Caco-2 (cell line): Measurements from ENCODE around the gene NEGR1. TPM values are rescaled to one million over a fixed set of nuclear protein-coding genes. Genes with fewer than 3 reads are reported as not detected.

Experiments used
- BruUV-seq: library from RNA; stranded (reverse); fragments of 400-500 nt; replicated peaks from 2 replicates; lab custom pipeline; 2021; lab: Mats Ljungman, UMichigan
- CTCF ChIA-PET: fragments of 300-600 bp; sonication (Branson Sonifier 250); formaldehyde crosslinking; loops from one replicate; lab custom pipeline; 2022; ENCODE audit warnings: antibody characterized with exemption; lab: Charles Lee
- POLR2A ChIA-PET: fragments of 300-600 bp; sonication (Branson Sonifier 250); formaldehyde crosslinking; loops from one replicate; lab custom pipeline; 2022; ENCODE audit warnings: antibody characterized with exemption; lab: Charles Lee
- DNase-seq, 2 experiments: peaks; one replicate each; pipeline versions ENCODE4 v3.0.0 to v3.0.0-alpha.2; 2020 to 2022
- H3K27me3 ChIP-seq: replicated peaks from 2 replicates; pipeline ENCODE4 v1.6.0; 2011; ENCODE audit warnings: low read length; ENCODE audit not compliant: control insufficient read depth, insufficient read depth
- H3K36me3 ChIP-seq: 2 replicates; pipeline ENCODE4 v1.5.1; 2011; ENCODE audit warnings: low read length; ENCODE audit not compliant: control insufficient read depth, insufficient read depth
- H3K4me1 ChIP-seq: fragments of 250-450 bp; sonication (Bioruptor Pico); 2 replicates; pipeline ENCODE4 v1.5.1; 2020; ENCODE audit warnings: mild to moderate bottlenecking
- H3K4me3 ChIP-seq: 2 replicates; pipeline ENCODE4 v1.5.1; 2011; ENCODE audit warnings: low read depth, mild to moderate bottlenecking, control low read depth, low read length
- H3K9me3 ChIP-seq: fragments of 250-450 bp; sonication (Bioruptor Pico); 2 replicates; pipeline ENCODE4 v1.5.1; 2020; ENCODE audit warnings: mild to moderate bottlenecking, moderate library complexity
- H3K27ac Mint-ChIP-seq: one replicate; pipeline ENCODE4 v1.8.0; 2022; ENCODE audit warnings: mixed read lengths; ENCODE audit not compliant: unreplicated experiment
- H3K27me3 Mint-ChIP-seq: one replicate; pipeline ENCODE4 v1.8.0; 2022; ENCODE audit warnings: mixed read lengths; ENCODE audit not compliant: insufficient read depth, unreplicated experiment
- H3K36me3 Mint-ChIP-seq: one replicate; pipeline ENCODE4 v1.8.0; 2022; ENCODE audit warnings: mild to moderate bottlenecking, mixed read lengths; ENCODE audit not compliant: insufficient read depth, unreplicated experiment
- H3K4me1 Mint-ChIP-seq: one replicate; pipeline ENCODE4 v1.8.0; 2022; ENCODE audit warnings: low read depth, mixed read lengths; ENCODE audit not compliant: unreplicated experiment
- H3K4me3 Mint-ChIP-seq: one replicate; pipeline ENCODE4 v1.8.0; 2022; ENCODE audit warnings: mild to moderate bottlenecking, moderate library complexity, mixed read lengths; ENCODE audit not compliant: unreplicated experiment
- H3K9me3 Mint-ChIP-seq: one replicate; pipeline ENCODE4 v1.8.0; 2022; ENCODE audit warnings: mixed read lengths; ENCODE audit not compliant: unreplicated experiment
- intact Hi-C: fragments of 100-400 bp; cut with micrococcal nuclease; formaldehyde crosslinking; loops from one replicate; pipeline ENCODE4 v1.10.0; 2022; ENCODE audit not compliant: unreplicated experiment
- total RNA-seq: library from RNA; stranded (reverse); gene quantifications from 2 replicates; pipeline ENCODE4 v1.2.3, GENCODE V29; 2022
- TF ChIP-seq, protein P1 (sequence below), 2 experiments: fragments of 200-600 bp in 1 of 2; IDR thresholded peaks; 1 replicate in 1 of 2; 2 replicates in 1 of 2; pipeline versions ENCODE4 v1.5.1 to v1.8.0; 2011 to 2022; ENCODE audit warnings: antibody characterized with exemption in 1 of 2, control low read depth in 1 of 2, inconsistent platforms in 1 of 2, low read depth in 1 of 2, low read length in 1 of 2, mild to moderate bottlenecking in 1 of 2, moderate library complexity in 1 of 2; ENCODE audit not compliant: insufficient read depth in 1 of 2, severe bottlenecking in 1 of 2, unreplicated experiment in 1 of 2

Gene NEGR1
- total RNA-seq, 1 experiment from 2014 or later, result not detected

DNA sequence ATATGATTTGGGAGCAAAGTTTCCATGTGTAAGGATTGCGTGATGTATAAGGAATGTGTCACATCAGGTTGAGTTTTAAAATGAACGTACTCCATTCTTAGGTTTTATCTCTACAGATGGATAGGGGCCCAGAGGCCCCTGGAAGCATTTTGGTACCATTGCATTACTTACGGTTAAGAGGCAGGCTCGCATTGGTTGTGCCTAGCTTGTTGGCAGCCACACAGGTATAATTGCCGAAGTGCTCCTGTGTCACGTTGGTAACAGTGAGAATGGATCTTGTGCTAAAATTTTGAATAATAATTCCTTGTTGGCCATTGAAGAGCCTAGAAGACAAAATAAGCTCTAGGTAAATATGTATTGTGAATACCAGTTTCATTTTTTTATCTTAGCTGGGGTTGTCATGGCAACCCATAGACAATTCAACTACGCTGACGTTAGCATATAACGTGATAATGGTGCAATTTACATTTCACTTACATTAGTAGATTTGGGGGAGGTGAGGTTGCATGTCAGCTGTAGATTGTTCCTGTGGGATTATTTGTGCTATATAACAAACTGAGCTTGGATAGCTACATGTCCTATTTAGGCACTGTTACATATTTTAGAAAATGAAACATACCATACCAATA lies 689.6 kb downstream of the NEGR1 start:
- no peaks in the 10 kb centered on the region for H3K4me1 ChIP-seq
- no peak for DNase-seq
- Mint-ChIP-seq H3K36me3 (no peaks in the 10 kb centered on the region), H3K27me3 (no peaks in the 10 kb centered on the region), H3K4me1 (no peaks in the 10 kb centered on the region), H3K4me3 (no peak overlapping the region), H3K27ac (no peak overlapping the region), H3K9me3 (no peaks in the 10 kb centered on the region)
- CTCF ChIA-PET, result no interaction called here
- no peaks in the 10 kb centered on the region for H3K36me3 ChIP-seq
- TF ChIP-seq, protein P1, sequence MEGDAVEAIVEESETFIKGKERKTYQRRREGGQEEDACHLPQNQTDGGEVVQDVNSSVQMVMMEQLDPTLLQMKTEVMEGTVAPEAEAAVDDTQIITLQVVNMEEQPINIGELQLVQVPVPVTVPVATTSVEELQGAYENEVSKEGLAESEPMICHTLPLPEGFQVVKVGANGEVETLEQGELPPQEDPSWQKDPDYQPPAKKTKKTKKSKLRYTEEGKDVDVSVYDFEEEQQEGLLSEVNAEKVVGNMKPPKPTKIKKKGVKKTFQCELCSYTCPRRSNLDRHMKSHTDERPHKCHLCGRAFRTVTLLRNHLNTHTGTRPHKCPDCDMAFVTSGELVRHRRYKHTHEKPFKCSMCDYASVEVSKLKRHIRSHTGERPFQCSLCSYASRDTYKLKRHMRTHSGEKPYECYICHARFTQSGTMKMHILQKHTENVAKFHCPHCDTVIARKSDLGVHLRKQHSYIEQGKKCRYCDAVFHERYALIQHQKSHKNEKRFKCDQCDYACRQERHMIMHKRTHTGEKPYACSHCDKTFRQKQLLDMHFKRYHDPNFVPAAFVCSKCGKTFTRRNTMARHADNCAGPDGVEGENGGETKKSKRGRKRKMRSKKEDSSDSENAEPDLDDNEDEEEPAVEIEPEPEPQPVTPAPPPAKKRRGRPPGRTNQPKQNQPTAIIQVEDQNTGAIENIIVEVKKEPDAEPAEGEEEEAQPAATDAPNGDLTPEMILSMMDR (IDR thresholded peaks at IDR 0.05; ENCODE audit: insufficient read depth in 1 of 2, low read depth in 1 of 2, low read length in 1 of 2, severe bottlenecking in 1 of 2, unreplicated experiment in 1 of 2), result no peak
- H3K9me3 ChIP-seq, result no peaks in the 10 kb centered on the region
- POLR2A ChIA-PET, result no interaction called here
- no TSS peak for BruUV-seq
- H3K27me3 ChIP-seq, result no peaks in the 10 kb centered on the region
- H3K4me3 ChIP-seq, result no peak overlapping the region
- intact Hi-C loops, result no loop called here

DNA sequence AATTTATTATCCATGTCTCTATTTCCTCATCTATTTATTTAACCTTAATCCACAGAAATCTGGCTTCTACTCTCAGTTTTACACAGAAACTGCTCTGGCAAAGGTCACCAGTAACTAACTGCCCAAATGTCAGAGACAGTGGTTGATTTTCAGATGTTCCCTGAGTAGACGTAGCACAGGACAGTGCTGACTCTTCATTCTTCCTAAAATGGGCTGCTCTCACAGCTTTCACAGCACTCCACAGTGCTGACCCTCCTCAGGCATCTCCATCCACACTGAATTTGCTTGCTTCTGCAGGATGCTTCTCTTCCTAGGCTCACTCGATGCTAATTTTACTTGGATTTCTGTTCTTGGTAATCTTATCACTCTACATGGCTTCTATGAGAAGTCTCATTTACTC lies 693.3 kb downstream of the NEGR1 start:
- Mint-ChIP-seq H3K9me3 (no peaks in the 10 kb centered on the region), H3K27me3 (no peaks in the 10 kb centered on the region), H3K4me3 (no peak overlapping the region), H3K4me1 (no peaks in the 10 kb centered on the region), H3K27ac (no peak overlapping the region), H3K36me3 (no peaks in the 10 kb centered on the region)
- Histone ChIP-seq H3K27me3 (no peaks in the 10 kb centered on the region), H3K4me3 (no peak overlapping the region), H3K36me3 (no peaks in the 10 kb centered on the region), H3K4me1 (no peaks in the 10 kb centered on the region), H3K9me3 (no peaks in the 10 kb centered on the region)
- TF ChIP-seq, protein P1 (IDR thresholded peaks at IDR 0.05; ENCODE audit: insufficient read depth in 1 of 2, low read depth in 1 of 2, low read length in 1 of 2, severe bottlenecking in 1 of 2, unreplicated experiment in 1 of 2), result no peak
- ChIA-PET CTCF (no interaction called here), POLR2A (no interaction called here)
- BruUV-seq, result no TSS peak
- intact Hi-C loops, result no loop called here
- DNase-seq, result no peak

DNA sequence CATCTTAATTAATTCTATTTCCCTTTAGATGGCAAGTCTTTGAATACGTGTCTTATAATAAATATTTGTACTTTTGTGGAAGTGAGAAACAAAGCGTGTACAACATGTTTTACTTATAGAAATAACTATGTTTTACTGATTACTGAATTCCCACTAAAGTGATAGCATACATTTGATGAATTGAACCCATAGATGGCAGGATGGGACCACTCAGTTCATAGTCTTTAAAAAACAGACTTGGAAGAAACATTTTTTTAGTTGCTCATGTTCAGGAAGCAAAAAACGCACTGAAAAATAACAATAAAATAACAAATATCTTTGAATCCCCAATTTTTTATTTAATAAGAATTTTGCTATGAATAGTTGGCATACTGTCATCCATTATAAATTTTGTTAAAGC lies 694.4 kb downstream of the NEGR1 start:
- Mint-ChIP-seq H3K27ac (no peak overlapping the region), H3K27me3 (no peaks in the 10 kb centered on the region), H3K4me1 (no peaks in the 10 kb centered on the region), H3K4me3 (no peak overlapping the region), H3K9me3 (no peaks in the 10 kb centered on the region), H3K36me3 (no peaks in the 10 kb centered on the region)
- Histone ChIP-seq H3K4me3 (no peak overlapping the region), H3K9me3 (no peaks in the 10 kb centered on the region), H3K4me1 (no peaks in the 10 kb centered on the region), H3K36me3 (no peaks in the 10 kb centered on the region), H3K27me3 (no peaks in the 10 kb centered on the region)
- BruUV-seq, result no TSS peak
- POLR2A ChIA-PET, result no interaction called here
- DNase-seq, result no peak
- intact Hi-C loops, result loop anchor here (1.0 kb wide), 1 partner anchor 449 kb away; no protein-coding TSS in a partner anchor
- CTCF ChIA-PET, result no interaction called here
- TF ChIP-seq, protein P1 (IDR thresholded peaks at IDR 0.05; ENCODE audit: insufficient read depth in 1 of 2, low read depth in 1 of 2, low read length in 1 of 2, severe bottlenecking in 1 of 2, unreplicated experiment in 1 of 2), result no peak
